Vagina (tissue), 2 donors: ENCODE results near the gene FAM186B.

Experiments
- CTCF ChIP-seq, 3 experiments: fragments of 450-650 bp in 2 of 3; fragments of 200-600 bp in 1 of 3; sonication (generic) in 1 of 3; IDR thresholded peaks; one replicate each; pipeline ENCODE4 v1.5.1; 2017 to 2019; ENCODE audit warnings: antibody characterized with exemption in 3 of 3, mild to moderate bottlenecking in 2 of 3, moderate library complexity in 2 of 3
- POLR2A ChIP-seq, 2 donors: fragments of 450-650 bp; IDR thresholded peaks; one replicate each; pipeline ENCODE4 v1.6.1; 2017; ENCODE audit warnings: antibody characterized with exemption in 2 of 2, mild to moderate bottlenecking in 2 of 2, moderate library complexity in 2 of 2

- TF ChIP-seq CTCF (IDR thresholded peaks at IDR 0.05) (no peak), POLR2A (IDR thresholded peaks at IDR 0.05) (no peak)
Observed at GRCh38 chr12:49556391-49557186, 48.9 kb downstream of the FAM186B start.
